Activated CD8-positive, alpha-beta memory T cell treated with anti-CD3 and anti-CD28 coated beads for 4 hours (primary cell): Measurements from ENCODE around the gene CENPX.

Experiments
- DNase-seq, 2 donors: peaks; one replicate each; pipeline ENCODE4 v3.0.0-alpha.2; 2020; ENCODE audit warnings: low read depth in 2 of 2

The CENPX gene

GRCh38 chr17:82055023-82055964, 32.6 kb upstream of the CENPX start:
- no peak for DNase-seq

- DNase-seq = no peak
Measured at GRCh38 chr17:82054351-82055022, 31.8 kb upstream of the CENPX start.

GRCh38 chr17:82053556-82054263, 31.0 kb upstream of the CENPX start:
- DNase-seq = no peak

GRCh38 chr17:82053130-82053529, 30.5 kb upstream of the CENPX start:
- DNase-seq = no peak

- no peak for DNase-seq
Measured at GRCh38 chr17:82052638-82053059, 30.0 kb upstream of the CENPX start.

- peak; percentile 58 to 68 for DNase-seq
Measured at GRCh38 chr17:82051776-82052637, 29.3 kb upstream of the CENPX start, which contains the start of the genes GPS1 and RFNG. TSS of gene GPS1 (plus strand) at chr17:82051898. CDS start at chr17:82051932, 34 bp downstream. TSS of gene RFNG (minus strand) at chr17:82051811. CDS start at chr17:82051766, 45 bp downstream.

- DNase-seq = no peak
Measured at GRCh38 chr17:82050761-82051641, 28.3 kb upstream of the CENPX start.

GRCh38 chr17:82050152-82050760, 27.6 kb upstream of the CENPX start:
- no peak for DNase-seq

- no peak for DNase-seq
Measured at GRCh38 chr17:82049521-82049971, 26.9 kb upstream of the CENPX start.

- no peak for DNase-seq
Measured at GRCh38 chr17:82049106-82049505, 26.4 kb upstream of the CENPX start.

- DNase-seq = no peak
Measured at GRCh38 chr17:82048571-82048971, 25.9 kb upstream of the CENPX start.

- DNase-seq = no peak
Measured at GRCh38 chr17:82047914-82048570, 25.4 kb upstream of the CENPX start.

GRCh38 chr17:82047379-82047778, 24.7 kb upstream of the CENPX start:
- DNase-seq = no peak

- DNase-seq = no peak
Measured at GRCh38 chr17:82046903-82047302, 24.2 kb upstream of the CENPX start.

- no peak for DNase-seq
Measured at GRCh38 chr17:82045936-82046484, 23.3 kb upstream of the CENPX start.

GRCh38 chr17:82043507-82043906, 20.8 kb upstream of the CENPX start:
- DNase-seq = no peak

- no peak for DNase-seq
Measured at GRCh38 chr17:82042649-82043048, 20.0 kb upstream of the CENPX start.

GRCh38 chr17:82041144-82041814, 18.6 kb upstream of the CENPX start:
- DNase-seq = no peak
